HG03175 (cell line): ENCODE measurements around the gene KLHL21.

Experiments used
- ATAC-seq: cut with Tn5 transposase; IDR thresholded peaks from one replicate; pipeline ENCODE4 v1.9.1; 2021; ENCODE audit warnings: mild to moderate bottlenecking, moderate library complexity; ENCODE audit not compliant: unreplicated experiment

The KLHL21 gene

GRCh38 chr1:6557597-6557996, 45.1 kb downstream of the KLHL21 start:
- ATAC-seq, result no peak

GRCh38 chr1:6554907-6555778, 47.5 kb downstream of the KLHL21 start, which contains the start of gene TAS1R1:
Gene TAS1R1, plus strand, starts transcription at chr1:6555307. Its CDS starts 67 bp downstream, at chr1:6555374.
- ATAC-seq, result no peak

- peak; percentile 93 for ATAC-seq
Observed at GRCh38 chr1:6554031-6554906, 48.4 kb downstream of the KLHL21 start, which contains the start of gene NOL9. Gene NOL9, minus strand, starts transcription at chr1:6554513. Its CDS starts 11 bp downstream, at chr1:6554502.

DNA sequence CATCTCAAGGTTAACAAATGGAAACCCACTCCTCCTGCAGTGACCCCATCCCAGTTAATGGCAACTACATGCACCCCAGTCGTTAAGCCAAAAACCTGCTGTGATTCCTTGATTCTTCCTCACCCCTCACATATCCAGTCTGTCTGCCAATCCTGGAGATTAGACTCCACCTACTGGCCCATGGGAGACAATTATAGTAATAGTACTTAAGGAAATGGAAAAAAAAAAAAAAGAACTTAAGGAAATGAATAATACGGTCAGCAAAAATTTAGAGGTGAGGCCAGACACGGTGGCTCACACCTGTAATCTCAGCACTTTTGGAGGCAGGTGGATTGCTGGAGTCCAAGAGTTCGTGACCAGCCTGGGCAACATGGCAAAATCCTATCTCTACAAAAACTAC, 55.4 kb downstream of the KLHL21 start:
- no peak for ATAC-seq

DNA sequence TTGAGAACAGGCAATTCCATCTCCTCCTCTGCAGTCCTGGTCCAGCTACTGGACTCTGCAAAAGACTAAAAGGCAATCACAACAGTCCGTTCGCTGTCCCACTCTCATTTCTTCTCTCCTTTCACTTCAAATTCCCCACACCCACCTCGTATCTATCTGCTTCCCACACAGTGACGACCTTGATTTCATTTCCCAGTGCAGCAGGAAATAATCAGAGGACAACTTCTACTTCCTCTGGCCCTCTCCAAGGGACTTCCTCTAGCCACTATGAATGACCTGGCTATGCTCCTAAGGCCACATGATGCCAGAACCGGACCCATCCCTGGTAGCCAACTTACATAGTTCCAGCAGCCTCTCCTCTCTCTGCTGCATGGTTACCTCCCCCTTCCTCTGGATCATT, 56.3 kb downstream of the KLHL21 start:
- no peak for ATAC-seq

DNA sequence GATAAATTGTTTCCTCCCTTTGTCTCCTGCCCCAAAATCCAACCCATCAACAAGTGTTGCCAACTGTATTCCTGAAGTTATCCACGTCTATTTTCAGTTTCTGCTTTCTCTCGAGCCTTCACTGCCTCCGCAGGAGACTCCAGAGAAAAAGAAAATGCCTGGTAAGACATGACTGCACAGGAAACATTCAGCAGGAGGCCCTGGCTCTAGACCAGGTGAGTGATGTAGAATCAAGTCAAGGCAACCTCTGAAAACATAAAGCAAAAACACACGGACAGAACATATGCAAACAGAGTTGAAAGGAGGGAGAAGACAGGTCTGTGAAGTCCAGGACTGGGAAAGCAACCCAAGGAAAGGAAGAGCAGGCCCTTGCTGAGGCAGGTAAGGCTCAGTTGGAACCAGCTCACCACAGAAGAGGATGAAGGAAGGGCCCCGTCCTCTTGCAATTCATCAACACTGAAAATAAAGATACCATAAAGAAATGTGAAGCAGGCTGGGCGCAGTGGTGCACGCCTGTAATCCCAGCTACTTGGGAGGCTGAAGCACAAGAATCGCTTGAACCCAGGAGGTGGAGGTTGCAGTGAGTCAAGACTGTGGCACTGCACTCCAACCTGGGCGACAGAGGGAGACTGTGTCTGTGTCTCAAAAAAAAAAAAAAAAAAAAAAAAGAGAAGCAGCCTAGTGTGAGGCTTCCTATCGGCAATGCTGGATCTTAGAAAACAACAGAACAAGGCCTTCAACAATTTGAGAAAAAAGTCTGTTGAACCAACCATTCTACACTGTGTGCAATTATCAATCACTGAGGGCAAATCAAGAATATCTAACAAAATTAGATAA, 57.2 kb downstream of the KLHL21 start:
- no peak for ATAC-seq

GRCh38 chr1:6544831-6545230, 57.8 kb downstream of the KLHL21 start:
- no peak for ATAC-seq
